CD4-positive, alpha-beta T cell treated with Interleukin-4 for 1 hour (primary cell): ENCODE results near the gene SF3B2.
"Not testable (repeated sequence)": the region's sequence is repeated elsewhere in the genome, so short reads cannot be mapped to it uniquely, and the experiment has no call there.

Experiments used
- DNase-seq, 2 donors: peaks; one replicate each; pipeline ENCODE4 v3.0.0-alpha.2; 2020 to 2022

SF3B2 gene

DNA sequence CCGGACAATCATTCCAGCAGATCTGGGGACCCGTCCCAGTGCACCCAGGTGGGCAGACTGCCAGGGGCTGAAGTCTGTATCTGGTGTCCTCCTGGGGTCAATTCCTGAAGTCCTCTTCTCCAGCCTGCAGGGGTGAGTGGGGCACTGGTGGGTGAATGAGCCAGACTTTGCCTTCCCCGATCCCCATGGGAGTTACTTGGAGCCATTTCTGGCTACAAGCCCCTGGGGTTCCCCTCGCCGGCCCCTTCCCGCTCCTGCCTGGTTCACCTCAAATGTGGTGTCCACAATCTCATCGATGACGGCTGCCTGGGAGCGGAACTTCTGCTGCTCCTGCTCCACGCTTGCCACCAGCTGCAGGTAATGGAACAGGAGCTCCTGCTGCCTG, 35.4 kb upstream of the SF3B2 start:
- no peak for DNase-seq

DNA sequence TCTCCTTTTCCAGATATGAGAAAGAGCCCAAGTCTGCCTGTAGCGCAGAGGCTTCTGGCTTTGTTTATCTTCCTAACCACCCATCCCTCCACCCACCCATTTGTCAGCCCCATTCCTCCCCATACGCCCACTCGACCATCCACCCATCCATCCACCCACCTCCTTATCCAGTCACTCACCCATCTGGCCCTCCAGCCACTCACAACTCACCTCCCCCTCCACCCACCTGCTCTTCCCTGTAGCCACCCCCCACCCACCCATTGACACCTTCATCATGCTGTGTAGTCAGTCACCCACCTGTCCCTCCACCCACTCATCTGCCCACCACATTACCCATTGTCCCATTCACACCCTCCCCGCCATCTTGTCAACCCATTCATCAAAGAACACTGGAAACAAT, 34.8 kb upstream of the SF3B2 start:
- DNase-seq: no peak

DNA sequence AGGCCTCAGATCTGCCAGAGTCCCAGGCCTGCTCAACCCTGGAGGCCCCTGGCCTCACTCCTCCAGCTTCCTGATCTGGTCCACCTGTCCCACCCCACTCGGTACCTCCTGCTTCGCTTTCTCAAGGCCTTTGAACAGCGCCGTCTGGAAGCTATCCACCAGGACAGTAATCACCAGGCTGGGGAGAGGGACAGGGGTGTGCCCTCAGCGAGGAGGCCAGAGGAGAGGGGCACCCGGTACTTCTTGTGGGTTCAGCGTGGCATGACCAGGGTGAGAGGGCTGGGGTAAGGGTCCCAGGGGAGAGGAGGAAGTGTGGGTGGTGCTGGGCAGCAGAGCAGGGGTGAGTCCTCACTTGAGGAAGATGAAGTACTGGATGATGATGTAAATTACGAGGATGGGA, 32.0 kb upstream of the SF3B2 start:
- no peak for DNase-seq

DNA sequence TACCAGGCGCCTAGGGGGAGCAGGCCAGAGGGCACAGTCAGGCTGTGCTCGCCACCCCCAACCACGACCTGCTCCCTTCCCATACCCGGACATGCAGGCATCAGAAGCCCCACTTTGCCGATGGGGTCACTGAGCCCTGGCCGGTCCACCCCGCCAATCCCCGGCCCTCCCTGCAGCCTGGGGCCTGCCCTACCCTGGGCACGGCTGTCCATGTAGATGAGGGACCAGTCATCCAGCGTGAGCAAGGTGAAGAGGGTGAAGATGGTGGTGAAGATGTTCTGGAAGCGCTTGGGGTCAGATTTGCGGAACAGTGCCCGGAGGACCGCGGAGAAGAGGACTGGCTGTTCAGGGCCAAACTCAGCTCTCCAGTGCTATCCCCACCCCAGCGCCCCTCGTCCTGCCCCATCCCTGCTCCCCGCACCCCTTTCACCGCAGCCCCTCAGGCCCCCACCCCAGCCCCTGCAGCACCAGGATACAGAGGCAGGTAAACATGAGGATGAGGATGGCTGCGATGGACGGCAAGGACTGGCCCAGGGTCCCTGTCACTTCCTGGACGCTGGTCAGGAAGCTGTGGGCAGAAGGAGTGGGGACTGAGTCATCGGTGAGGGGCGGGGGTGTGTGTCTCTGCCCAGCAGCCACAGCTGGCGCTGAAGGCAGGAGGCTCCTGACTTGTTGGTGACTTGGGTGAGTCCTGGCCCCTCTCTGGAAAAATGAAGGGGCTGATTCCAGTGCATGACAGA, 31.4 kb upstream of the SF3B2 start:
- peak in 1 of 2 donors; percentile 75 for DNase-seq

DNA sequence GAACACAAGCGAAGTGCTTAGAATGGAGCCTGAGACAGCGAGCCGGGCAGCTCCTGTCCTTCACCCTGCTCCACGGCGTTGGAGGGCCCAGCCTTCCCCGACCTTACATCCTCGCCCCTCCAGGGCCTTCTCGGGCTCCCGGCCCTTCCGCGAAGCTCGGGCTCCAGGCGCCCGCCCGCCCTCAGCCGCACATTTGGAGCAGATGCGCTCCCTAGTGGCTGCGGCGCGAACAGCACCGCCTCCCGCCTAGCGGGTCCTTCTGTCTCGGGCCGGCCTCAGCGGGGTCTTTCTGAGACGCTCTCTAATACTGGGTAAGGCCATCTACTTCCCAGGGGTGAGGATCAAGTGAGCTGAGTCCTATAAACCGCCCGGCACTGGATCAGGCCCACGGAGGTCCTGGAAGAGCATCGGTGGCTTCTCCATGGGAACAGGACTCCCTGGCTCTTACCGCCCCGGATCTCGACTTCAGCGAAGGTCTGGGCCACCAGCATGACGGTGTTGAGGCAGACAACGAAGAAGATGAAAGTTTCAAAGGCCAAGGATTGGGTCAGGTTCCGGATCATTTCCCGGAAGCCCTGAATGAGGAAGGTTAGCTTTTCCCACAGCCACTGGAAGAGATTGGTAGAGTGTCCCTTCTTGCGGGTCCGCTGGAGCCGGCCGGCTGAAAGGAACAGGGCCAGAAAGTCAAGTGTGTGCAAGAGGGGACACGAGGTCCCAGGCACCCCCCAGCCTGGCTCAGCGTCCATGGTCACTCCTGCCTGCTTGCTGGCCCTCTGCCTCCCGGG, 29.6 kb upstream of the SF3B2 start:
- DNase-seq: peak; percentile 68 to 72

DNA sequence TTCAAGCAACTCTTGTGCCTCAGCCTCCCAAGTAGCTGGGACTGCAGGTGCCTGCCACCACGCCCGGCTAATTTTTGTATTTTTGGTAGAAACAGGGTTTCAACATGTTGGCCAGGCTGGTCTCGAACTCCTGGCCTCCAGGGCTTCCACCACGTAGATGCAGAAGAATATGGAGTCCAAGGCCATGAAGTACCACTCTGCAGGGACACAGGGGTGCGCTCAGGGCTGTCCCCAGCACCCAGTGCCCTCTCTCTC, 29.1 kb upstream of the SF3B2 start:
- DNase-seq: not testable (repeated sequence)

DNA sequence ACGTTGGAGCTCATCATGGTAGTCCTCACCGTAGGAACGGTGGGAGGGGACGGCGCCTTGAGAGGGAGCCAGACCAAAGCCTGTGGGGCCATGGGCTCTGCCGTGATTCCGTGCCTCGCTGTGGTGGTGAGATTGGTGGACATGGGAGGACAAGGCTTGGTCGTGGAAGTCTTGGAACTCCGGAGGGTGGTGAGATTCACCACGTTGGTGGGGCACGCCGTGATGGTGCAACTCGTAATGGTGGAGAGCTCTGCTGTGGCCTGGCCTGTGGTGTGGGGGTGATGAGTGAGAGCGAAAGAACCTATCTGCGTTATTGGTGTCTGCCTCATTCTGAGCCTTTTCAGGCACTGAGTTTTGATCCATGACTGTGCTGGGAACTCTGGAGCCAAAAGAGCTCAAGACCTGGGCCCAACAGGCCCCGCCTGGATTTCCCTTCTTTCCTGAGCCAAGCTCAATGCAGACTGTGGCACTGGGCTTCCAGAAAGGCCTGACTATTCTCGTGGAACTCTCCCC, 26.1 kb upstream of the SF3B2 start, which contains the start of gene CATSPER1:
CATSPER1 (minus strand) TSS at position 463 of the 513 bp plus-strand sequence; CDS start at position 363, 100 bp downstream.
- no peak for DNase-seq

DNA sequence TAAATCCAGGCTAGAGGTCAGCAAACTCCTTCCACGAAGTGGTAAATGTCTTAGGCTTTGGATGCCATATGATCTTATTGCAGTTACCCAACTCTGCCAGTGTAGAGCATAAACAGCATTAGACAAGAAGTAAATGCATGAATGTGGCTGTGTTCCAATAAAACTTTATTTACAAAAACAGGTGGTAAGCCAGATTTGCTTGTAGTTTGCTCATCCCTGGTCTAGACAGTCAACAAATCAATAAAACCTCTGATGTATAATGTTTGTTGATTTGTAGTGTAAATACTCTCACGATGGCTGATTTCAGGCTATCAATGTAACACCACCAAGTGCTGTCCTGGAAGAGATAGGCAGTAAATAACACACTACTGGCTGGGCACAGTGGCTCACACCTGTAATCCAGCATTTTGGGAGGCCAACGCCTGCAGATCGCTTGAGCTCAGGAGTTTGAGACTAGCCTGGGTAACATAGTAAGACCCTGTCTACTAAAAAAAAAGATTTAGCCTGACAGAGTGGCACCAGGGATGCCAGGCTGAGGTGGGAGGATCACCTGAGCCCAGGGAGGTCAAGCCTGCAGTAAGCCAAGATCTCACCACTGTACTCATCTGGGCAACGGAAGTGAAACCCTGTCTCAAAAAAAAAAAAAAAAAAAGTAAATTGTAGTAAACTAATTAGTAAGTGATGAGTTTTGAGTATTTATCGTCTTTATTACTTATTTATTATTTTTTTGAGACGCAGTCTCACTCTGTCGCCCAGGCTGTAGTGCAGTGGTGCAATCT, 19.0 kb upstream of the SF3B2 start:
- DNase-seq: no peak

DNA sequence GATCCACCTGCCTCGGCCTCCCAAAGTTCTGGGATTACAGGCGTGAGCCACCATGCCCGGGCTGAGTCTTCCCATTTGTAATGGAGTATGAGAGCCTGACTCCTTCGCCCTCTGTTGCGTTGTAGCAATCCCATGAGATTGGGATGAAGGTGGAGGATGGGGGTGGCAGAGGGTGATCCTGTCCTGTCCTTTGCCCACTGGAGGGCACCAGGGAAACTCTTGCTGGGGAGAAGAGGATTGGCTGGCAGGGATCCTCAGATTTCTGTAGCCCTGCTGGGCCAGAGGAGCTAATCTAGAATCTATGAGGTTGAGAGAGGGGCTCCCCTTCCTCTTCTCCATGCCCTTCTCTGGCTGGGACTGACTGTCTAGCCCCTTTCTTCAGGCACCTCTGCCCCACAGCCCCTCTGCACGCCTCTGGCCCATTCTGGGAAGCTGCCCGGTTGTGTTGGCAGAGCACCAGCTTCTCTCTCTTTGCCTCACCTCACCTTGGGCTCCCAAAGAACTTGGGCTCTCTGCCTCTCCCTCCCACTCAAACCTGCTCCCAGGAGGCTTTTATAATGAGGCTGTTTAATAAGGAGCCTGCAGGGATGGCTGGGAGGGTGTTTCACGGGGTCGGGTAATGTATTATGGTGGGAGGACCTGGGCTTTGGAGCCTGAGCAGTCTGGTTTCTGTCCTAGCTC, 16.4 kb upstream of the SF3B2 start:
- DNase-seq: no peak

DNA sequence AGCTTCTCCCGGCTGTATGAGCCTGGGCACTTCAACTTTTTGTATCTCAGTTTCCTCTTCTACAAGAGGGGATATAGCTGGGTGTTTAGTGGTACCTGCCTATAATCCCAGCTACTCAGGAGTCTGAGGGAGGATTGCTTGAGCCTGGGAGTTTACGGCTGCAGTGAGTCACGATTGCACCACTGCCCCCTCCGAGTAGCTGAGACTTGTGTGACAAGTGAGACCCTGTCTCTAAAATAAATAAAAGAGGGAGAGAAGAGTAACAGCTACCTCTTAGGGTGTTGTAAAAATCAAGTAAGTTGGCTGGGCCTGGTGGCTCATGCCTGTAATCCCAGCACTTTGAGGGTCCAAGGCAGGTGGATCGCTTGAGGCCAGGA, 15.8 kb upstream of the SF3B2 start:
- no peak for DNase-seq

DNA sequence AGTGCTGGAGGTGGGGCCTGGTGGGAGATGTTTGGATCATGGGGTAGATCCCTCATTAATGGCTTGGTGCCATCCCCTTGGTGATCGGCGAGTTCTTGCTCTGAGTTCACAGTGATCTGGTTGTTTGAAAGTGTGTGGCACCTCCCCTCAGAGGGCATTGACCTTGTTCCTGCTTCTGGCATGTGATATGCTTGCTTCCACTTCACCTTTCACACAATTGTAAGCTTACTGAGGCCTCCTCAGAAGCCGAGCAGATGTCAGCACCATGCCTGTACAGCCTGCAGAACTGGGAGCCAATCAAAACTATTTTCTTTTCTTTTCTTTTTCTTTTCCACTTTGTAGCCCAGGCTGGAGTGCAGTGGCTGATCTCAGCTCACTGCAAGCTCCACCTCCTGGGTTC, 14.8 kb upstream of the SF3B2 start:
- no peak for DNase-seq

DNA sequence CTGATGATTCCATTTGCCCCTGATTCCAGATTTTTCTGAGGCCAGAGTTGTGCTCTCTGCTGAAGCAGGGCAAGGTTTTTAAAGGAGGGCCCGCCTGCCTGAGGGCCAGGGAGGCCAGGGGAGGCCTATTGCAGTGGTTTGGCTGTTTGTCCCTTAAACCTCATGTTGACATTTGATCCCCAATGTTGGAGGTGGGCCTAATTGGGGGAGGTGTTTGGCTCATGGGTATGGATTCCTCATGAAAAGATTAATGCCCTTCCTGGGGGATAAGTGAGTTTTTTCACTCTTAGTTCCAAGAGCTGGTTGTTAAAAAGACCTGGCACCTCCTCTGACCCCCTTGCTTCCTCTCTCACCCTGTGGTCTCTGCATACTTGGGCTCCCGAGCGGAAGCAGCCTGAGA, 12.4 kb upstream of the SF3B2 start:
- DNase-seq: no peak

DNA sequence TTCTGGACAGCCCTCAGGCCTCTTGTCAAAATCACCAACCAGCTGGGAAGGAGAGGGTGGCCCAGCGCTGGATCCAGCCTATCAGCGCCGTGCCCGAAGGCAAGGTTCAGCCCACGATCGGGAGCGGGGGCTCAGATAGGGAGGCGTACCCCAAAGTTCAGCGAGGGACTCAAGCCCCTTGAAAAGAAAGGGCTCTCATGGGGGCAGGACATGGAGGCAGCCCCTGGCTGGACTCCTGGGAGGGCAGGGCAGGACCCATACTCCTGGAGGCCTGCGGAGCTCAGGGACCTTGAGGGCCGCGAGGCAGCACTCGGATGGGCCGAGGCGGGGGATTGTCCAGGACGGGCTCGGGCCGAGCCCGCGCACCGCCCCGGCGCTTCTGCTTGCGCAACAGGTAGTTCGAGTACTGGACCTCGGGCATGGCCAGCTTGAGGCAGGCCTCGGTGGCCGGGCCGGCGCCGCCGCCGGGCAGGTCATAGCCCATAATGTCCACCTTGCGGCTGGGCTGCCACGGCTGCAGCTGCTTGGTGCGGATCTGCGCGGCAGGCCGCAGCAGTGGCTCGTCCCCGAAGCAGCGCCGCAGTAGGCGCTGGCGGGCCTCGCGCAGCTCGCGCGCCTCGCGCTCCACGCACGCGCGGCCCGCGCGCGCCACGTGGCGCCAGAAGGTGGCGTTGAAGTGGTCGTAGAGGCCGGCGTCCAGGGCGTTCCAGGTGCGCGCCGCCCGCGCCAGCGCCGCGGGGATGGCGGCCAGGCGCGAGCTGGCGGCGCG, 9.8 kb upstream of the SF3B2 start:
- no peak for DNase-seq

DNA sequence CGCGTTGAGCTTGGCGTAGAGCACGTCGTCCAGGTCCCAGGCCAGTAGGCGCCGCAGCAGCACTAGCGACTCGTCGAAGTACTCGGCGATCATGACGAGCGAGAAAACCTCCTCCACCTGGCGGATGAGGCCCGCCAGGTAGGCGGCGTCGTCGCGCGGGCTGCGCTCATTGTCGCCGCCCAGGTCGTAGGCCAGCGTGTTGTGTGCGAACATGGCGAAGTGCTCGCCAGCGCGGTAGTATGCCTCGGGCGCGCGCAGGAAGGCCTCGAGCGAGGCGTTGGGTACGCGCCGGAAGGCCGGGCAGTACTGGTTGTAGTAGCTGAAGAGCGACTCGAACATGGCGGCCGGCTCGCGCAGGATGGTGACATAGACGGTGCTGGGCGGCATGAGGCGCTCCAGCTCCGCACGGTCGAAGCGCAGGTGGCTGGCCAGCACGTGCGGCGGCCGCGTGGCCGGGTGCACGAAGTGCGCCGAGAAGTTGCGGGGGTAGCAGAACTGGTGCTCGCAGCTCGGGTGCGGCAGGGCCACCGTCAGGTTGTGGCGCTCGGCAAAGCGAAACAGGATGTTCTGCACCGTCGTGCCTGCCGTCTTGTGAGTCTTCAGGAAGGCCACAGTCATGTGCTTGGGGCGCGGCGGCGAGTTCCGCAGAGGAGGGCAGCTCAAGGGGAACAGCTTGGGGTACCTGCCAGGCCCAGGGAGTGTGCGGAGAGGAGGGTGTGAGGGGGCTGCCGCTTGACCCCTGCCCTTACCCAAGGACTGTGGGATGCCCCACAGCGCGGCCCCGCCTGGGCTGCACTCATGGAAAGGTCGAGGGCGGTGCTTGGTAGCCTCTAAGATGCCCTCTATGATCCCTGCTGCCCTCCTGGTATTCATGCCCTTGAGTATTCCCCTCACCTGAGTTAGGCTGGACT, 8.9 kb upstream of the SF3B2 start:
- no peak for DNase-seq

DNA sequence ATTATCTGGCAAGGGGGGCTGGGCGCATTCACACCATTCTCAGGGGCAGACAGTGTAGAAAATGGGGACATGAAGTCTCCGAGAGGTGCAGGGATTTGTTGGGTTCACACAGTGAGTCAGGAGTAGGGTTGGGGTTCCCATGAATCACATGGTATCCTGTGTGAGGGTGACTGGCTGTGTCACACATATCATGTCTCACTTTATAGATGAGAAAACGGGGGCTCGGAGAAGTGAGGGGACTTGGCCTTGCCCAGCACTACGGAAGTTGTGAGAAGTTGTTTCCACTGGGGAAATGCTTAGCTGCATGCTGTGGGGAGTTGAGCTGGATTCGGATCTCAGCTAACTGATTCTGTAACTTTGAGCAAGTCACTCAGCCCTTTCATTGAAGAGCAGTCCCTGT, 7.4 kb upstream of the SF3B2 start:
- DNase-seq: peak in 1 of 2 donors; percentile 23

DNA sequence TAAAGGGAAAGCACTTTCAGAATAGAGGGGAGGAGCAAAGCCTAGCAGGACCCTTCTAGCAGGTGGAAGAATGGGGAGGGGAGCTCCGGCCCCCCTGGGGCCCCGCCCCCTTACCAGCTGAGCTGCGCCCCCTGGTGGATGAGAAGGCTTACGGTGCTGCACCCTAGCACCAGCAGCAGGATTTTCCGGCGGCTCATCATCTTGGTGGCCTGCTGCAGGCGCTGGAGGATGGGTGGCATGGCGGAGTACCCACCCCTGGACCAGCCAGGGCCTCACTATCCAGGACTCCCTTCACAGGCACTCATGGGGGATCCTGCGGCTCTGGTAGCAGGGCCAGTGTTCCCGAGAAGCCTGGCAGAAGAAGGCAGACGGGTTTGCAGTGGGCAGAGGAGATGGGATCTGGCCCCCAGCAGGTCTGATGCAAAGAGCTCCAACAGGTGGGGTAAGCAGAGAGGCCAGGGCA, 7.0 kb upstream of the SF3B2 start:
- DNase-seq: peak; percentile 82 to 85

DNA sequence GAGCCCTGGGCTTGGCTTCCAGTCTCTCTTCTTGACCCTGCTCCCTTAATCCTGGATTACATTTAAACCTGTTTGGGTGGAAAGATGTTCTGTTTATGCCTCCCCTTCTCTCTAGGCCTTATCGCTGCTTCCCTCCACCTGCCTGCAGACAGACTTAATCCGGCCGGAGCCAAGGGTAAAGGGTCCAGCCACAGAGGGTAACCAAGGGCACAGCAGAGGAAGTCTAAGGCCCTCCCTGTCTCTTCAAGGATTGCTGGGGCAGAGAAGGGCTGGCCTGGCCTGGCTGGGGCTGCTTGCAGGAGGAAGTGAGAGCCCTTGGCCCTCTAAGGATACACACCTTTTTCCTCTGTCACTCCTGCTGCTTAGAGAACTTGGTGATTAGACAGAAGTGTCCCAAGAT, 5.3 kb upstream of the SF3B2 start:
- DNase-seq: no peak

DNA sequence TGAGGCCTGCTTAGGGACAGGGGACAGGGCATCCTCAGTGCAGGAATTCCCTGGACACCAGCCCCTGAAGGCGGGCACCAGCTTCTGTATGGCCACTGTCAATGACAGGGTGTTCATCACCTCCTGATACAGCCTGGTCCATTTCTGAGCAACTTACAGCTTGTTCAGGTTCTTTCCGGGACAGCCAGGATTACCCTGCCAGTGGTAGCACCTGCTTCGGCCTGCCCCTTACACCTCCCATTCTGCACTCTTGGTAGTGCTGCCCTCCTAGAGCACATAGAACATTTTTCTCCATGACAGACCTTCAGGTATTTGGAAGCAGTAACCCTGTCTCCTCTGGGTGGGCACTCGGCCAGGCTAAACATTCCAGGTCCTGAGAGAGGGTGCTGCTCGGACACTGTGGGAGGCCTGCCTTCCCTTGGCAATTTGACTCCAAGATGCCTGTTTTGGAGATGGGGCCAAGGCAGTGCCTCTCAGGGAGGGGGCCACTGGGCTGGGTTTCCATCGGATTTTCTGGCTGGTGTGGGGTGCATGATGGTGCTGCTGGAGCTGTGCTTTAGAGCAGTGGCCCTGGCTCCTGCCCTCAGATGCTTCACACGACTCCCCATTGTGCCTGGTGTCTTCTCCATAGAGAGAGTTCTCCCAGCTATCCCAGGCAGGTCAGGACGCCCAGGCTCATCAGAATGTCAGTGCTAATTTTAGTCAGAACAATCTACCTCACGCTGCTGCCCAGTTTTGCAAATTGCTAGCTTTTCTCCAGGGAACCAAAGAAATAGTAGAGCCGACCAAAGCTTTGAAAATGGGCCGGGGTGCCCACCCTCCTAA, 4.4 kb upstream of the SF3B2 start:
- DNase-seq: no peak

DNA sequence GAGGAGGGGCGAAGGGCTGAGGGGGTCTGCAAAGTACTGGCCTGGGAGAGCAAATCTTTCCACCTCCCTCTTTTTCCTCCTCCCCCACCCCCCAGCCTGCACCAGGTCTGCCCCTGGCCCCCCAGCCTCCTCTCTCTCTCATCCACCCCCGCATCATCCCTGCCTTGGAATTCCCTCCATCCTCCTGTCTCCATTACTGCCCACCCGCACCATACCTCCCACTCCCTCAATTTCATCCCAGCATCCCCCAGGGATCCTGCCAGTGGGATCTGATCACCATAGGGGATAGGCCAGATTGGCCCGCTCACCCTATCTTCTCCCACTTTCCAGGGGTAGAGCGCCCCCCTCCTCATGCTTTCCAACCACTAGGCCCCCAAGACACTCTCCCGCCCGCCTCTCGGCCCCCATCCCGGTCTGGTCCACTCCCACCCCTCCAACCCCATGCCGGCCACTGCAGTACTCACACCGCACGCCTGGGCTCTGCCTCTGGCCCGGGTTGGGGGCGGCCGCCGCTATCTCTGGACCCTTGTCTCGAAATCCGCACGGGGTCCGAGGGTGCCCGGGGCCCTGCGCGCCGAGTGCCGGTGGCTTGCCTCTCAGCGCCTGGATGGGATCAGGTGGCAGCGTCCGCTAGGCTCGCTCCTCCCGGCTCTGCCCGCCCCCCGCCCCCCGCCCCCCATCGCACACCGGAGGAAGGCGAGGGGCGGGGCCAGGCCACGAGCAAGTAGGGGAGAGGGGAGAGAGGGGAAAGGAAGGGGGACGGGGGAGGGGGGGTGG, 3.4 kb upstream of the SF3B2 start, which contains the start of gene GAL3ST3:
GAL3ST3 (minus strand) TSS at position 615 of the 777 bp plus-strand sequence. CDS start 3,746 bp downstream, outside the sequence.
- no peak for DNase-seq
